HCT116 (cell line): Measurements from ENCODE around the gene STK32B. TPM values are rescaled to one million over a fixed set of nuclear protein-coding genes. Genes with fewer than 3 reads are reported as not detected.

Experiments used
- ATAC-seq: fragments of 200-7000 bp; cut with Tn5 transposase; 2 replicates; pipeline ENCODE4 v1.9.1; 2020; ENCODE audit warnings: mild to moderate bottlenecking, moderate library complexity
- BruUV-seq: library from RNA; stranded (reverse); fragments of 400-500 nt; replicated peaks from 2 replicates; lab custom pipeline; 2021; lab: Mats Ljungman, UMichigan
- CTCF ChIA-PET: fragments of 300-600 bp; sonication (Branson Sonifier 250); formaldehyde crosslinking; loops from one replicate; lab custom pipeline; 2021; ENCODE audit warnings: antibody characterized with exemption; lab: Charles Lee
- POLR2A ChIA-PET: fragments of 300-600, 350-600 bp; sonication (Branson Sonifier 250); formaldehyde crosslinking; loops from one replicate; lab custom pipeline; 2021; ENCODE audit warnings: antibody characterized with exemption; lab: Charles Lee
- RAD21 ChIA-PET, 2 experiments: fragments of 300-600 bp; sonication (Branson Sonifier 250); formaldehyde crosslinking; loops; one replicate each; lab custom pipeline; 2023; ENCODE audit warnings: low total read pairs in 2 of 2; ENCODE audit not compliant: uncharacterized antibody in 2 of 2, unreplicated experiment in 2 of 2, low non-redundant PET in 1 of 2; lab: Charles Lee
- DNase-seq: peaks from one replicate; pipeline ENCODE4 v3.0.0-alpha.2; 2010; ENCODE audit warnings: low read depth, low spot score
- H2AFZ ChIP-seq: fragments of 200-600 bp; shearing (Covaris generic), sonication (generic); 2 replicates; pipeline ENCODE4 v1.6.1; 2017; ENCODE audit warnings: low read depth, mixed run types, mixed read lengths, antibody characterized with exemption, low read length; ENCODE audit not compliant: poor library complexity, severe bottlenecking
- H3K27ac ChIP-seq: 2 replicates; pipeline ENCODE4 v1.5.1; 2012; ENCODE audit warnings: low read depth, low read length
- H3K27me3 ChIP-seq: fragments of 200-600 bp; sonication (generic); 2 replicates; pipeline ENCODE4 v1.6.1; 2016; ENCODE audit warnings: mixed run types, low read length, mixed read lengths; ENCODE audit not compliant: insufficient read depth
- H3K36me3 ChIP-seq, 2 experiments: fragments of 200-500 bp in 1 of 2; fragments of 200-600 bp in 1 of 2; sonication (Bioruptor generic) in 1 of 2; sonication (generic) in 1 of 2; 2 replicates each; pipeline versions ENCODE4 v1.5.1 to v1.6.1; 2014 to 2016; ENCODE audit warnings: low read length in 2 of 2, inconsistent platforms in 1 of 2, mixed read lengths in 1 of 2, mixed run types in 1 of 2; ENCODE audit not compliant: insufficient read depth in 2 of 2, control insufficient read depth in 1 of 2
- H3K4me1 ChIP-seq, 2 experiments: fragments of 200-600 bp in 1 of 2; sonication (generic) in 1 of 2; 2 replicates each; pipeline versions ENCODE4 v1.5.1 to v1.6.1; 2012 to 2017; ENCODE audit warnings: low read length in 2 of 2, inconsistent platforms in 1 of 2, mild to moderate bottlenecking in 1 of 2, mixed read lengths in 1 of 2, mixed run types in 1 of 2, moderate library complexity in 1 of 2; ENCODE audit not compliant: insufficient read depth in 2 of 2, control insufficient read depth in 1 of 2
- H3K4me2 ChIP-seq: fragments of 200-600 bp; sonication (generic); 2 replicates; pipeline ENCODE4 v1.6.1; 2017; ENCODE audit warnings: mixed run types, low read length, mixed read lengths
- H3K4me3 ChIP-seq, 2 experiments: fragments of 200-600 bp in 1 of 2; sonication (generic) in 1 of 2; replicated peaks in 1 of 2; 2 replicates each; pipeline ENCODE4 v1.5.1; 2011 to 2016; ENCODE audit warnings: low read length in 2 of 2, control low read depth in 1 of 2, low read depth in 1 of 2, mild to moderate bottlenecking in 1 of 2, mixed read lengths in 1 of 2, mixed run types in 1 of 2
- H3K79me2 ChIP-seq: fragments of 200-600 bp; sonication (generic); 2 replicates; pipeline ENCODE4 v1.6.1; 2017; ENCODE audit warnings: mild to moderate bottlenecking, mixed run types, low read length, moderate library complexity, mixed read lengths; ENCODE audit not compliant: insufficient read depth
- H3K9ac ChIP-seq: fragments of 200-600 bp; sonication (generic); 2 replicates; pipeline ENCODE4 v1.6.1; 2016; ENCODE audit warnings: low read length, mixed read lengths
- H3K9me2 ChIP-seq: fragments of 200-600 bp; sonication (generic), shearing (Covaris generic); 2 replicates; pipeline ENCODE4 v1.6.1; 2017; ENCODE audit warnings: mixed run types, mild to moderate bottlenecking, moderate library complexity; ENCODE audit not compliant: insufficient read depth
- H3K9me3 ChIP-seq, 2 experiments: fragments of 200-500 bp in 1 of 2; fragments of 200-600 bp in 1 of 2; sonication (Bioruptor generic) in 1 of 2; sonication (generic) in 1 of 2; 2 replicates each; pipeline ENCODE4 v1.6.1; 2014 to 2017; ENCODE audit warnings: low read length in 2 of 2, mixed read lengths in 2 of 2, inconsistent platforms in 1 of 2, low read depth in 1 of 2, mild to moderate bottlenecking in 1 of 2, mixed run types in 1 of 2, moderate library complexity in 1 of 2; ENCODE audit not compliant: control insufficient read depth in 1 of 2, insufficient read depth in 1 of 2
- H4K20me1 ChIP-seq: fragments of 200-600 bp; sonication (generic), shearing (Covaris generic); 2 replicates; pipeline ENCODE4 v1.6.1; 2017; ENCODE audit warnings: mixed run types, mild to moderate bottlenecking, moderate library complexity; ENCODE audit not compliant: insufficient read depth
- EGR1 ChIP-seq: IDR thresholded peaks from 2 replicates; pipeline ENCODE4 v1.6.1; 2012; ENCODE audit warnings: low read depth
- TCF7L2 ChIP-seq: IDR thresholded peaks from 2 replicates; pipeline ENCODE4 v1.7.0; 2011; ENCODE audit warnings: borderline replicate concordance, inconsistent platforms; ENCODE audit not compliant: insufficient read depth, insufficient read length; ENCODE audit errors: extremely low read depth
- YY1 ChIP-seq: IDR thresholded peaks from 2 replicates; pipeline ENCODE4 v1.6.1; 2011; ENCODE audit warnings: low read length, low read depth, moderate library complexity, mild to moderate bottlenecking; ENCODE audit not compliant: insufficient replicate concordance; ENCODE audit errors: extremely low read depth
- intact Hi-C: fragments of 100-400 bp; cut with micrococcal nuclease; formaldehyde crosslinking; loops from 2 replicates; pipeline ENCODE4 v1.10.0; 2022
- total RNA-seq: library from RNA; stranded (reverse); gene quantifications from one replicate; pipeline ENCODE4 v1.2.1, GENCODE V29; 2021; ENCODE audit not compliant: unreplicated experiment
- TF ChIP-seq, protein P1 (sequence below): IDR thresholded peaks from 2 replicates; pipeline ENCODE4 v1.6.1; 2012

STK32B gene
- total RNA-seq, 1 experiment from 2014 or later, result not detected

DNA sequence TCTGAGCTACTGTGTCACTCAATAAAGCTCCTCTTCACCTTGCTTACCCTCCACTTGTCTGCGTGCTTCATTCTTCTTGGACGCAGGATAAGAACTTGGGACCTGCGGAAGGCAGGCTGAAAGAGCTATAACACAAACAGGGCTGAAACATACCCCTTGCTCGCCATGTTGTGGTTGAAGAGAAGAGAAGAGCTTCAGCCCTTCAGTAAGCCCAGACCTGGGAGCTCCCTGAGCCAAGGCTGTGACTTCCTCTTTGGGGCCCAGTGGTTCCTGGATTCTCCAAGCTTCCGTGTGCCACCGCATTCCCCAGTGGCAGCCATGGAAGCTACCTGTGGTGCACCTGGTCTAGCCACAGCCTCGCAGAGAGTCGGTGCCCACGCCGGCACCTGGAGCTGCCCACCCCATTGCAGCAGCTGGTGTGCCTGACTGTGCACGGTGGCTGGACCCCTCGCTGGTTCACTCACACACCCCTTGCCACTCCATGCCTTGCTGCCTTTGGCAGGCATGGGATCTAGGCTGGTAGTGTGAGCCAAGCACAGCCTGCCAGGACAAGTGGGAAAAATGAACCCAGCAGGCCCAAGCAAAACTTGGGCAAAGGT, 496.5 kb downstream of the STK32B start:
- RAD21 ChIA-PET, result no interaction called here
- no TSS peak for BruUV-seq
- no peak overlapping the region for H3K9ac ChIP-seq
- no peaks in the 10 kb centered on the region for H3K9me2 ChIP-seq
- H2AFZ ChIP-seq, result no peak overlapping the region
- H3K79me2 ChIP-seq, result no peaks in the 10 kb centered on the region
- no peaks in the 10 kb centered on the region for H3K36me3 ChIP-seq
- intact Hi-C loops, result no loop called here
- H3K27ac ChIP-seq, result no peak overlapping the region
- no peak for TF ChIP-seq YY1
- TF ChIP-seq TCF7L2, result no peak
- TF ChIP-seq EGR1, result no peak
- TF ChIP-seq, protein P1, sequence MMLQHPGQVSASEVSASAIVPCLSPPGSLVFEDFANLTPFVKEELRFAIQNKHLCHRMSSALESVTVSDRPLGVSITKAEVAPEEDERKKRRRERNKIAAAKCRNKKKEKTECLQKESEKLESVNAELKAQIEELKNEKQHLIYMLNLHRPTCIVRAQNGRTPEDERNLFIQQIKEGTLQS, result no peak
- ATAC-seq (no peak), DNase-seq (no peak)
- no peaks in the 10 kb centered on the region for H3K4me1 ChIP-seq
- no peaks in the 10 kb centered on the region for H4K20me1 ChIP-seq
- H3K4me3 ChIP-seq, result no peak overlapping the region
- H3K9me3 ChIP-seq, result no peaks in the 10 kb centered on the region
- H3K4me2 ChIP-seq, result no peak overlapping the region
- CTCF ChIA-PET, result no interaction called here
- H3K27me3 ChIP-seq, result peaks cover 22% of the 10 kb centered on the region
- POLR2A ChIA-PET, result no interaction called here

Other genes with a start within 250 kb of the STK32B start
- gene MSX1, start 191.8 kb upstream of the STK32B start, total RNA-seq, result 59.9 TPM
- not detected for gene CYTL1, start 32.0 kb upstream of the STK32B start, total RNA-seq